Suprapubic skin (tissue), 3 donors: ENCODE data around the gene STAG1.

ENCODE experiments used
- POLR2A ChIP-seq, 2 donors: fragments of 450-650 bp; IDR thresholded peaks; one replicate each; pipeline ENCODE4 v1.6.1; 2017; ENCODE audit warnings: antibody characterized with exemption in 2 of 2, mild to moderate bottlenecking in 2 of 2, moderate library complexity in 2 of 2
- TF ChIP-seq, protein P1 (sequence below), 2 donors: fragments of 200-600 bp in 1 of 2; fragments of 450-650 bp in 1 of 2; sonication (generic) in 1 of 2; IDR thresholded peaks; one replicate each; pipeline ENCODE4 v1.5.1; 2016 to 2019; ENCODE audit warnings: antibody characterized with exemption in 2 of 2, mild to moderate bottlenecking in 1 of 2, moderate library complexity in 1 of 2

DNA sequence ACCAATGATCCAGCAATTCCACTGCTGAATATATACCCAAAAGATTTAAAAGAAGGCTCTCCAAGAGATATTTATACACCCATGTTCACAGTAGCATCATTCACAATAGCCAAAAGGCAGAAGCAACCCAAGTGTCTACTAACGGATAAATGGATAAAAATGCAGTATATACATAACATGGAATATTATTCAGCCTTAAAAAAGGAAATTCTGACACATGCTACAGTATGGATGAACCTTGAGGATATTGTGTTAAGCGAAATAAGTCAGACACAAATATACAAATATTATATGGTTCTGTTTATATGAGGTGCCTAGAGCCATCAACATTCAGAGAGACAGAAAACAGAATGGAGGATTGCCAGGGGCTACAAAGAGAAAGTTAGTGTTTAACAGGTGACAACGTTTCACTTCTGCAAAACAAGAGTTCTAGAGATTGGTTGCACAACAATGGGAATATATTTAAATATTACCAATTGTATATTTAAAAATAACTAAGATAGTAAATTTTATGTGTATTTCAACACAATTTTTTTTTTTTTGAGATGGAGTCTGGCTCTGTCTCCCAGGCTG, 69.4 kb downstream of the STAG1 start:
- TF ChIP-seq, protein P1, sequence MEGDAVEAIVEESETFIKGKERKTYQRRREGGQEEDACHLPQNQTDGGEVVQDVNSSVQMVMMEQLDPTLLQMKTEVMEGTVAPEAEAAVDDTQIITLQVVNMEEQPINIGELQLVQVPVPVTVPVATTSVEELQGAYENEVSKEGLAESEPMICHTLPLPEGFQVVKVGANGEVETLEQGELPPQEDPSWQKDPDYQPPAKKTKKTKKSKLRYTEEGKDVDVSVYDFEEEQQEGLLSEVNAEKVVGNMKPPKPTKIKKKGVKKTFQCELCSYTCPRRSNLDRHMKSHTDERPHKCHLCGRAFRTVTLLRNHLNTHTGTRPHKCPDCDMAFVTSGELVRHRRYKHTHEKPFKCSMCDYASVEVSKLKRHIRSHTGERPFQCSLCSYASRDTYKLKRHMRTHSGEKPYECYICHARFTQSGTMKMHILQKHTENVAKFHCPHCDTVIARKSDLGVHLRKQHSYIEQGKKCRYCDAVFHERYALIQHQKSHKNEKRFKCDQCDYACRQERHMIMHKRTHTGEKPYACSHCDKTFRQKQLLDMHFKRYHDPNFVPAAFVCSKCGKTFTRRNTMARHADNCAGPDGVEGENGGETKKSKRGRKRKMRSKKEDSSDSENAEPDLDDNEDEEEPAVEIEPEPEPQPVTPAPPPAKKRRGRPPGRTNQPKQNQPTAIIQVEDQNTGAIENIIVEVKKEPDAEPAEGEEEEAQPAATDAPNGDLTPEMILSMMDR (IDR thresholded peaks at IDR 0.05), result no peak
- TF ChIP-seq POLR2A (IDR thresholded peaks at IDR 0.05), result no peak
